ENCODE measurements around the gene ALG13. TPM values are rescaled to one million over a fixed set of nuclear protein-coding genes. Genes with fewer than 3 reads are reported as not detected.
"Not testable (repeated sequence)": the region's sequence is repeated elsewhere in the genome, so short reads cannot be mapped to it uniquely, and the experiment has no call there.

The ALG13 gene
- total RNA-seq, 1 donor from 2014 or later, result 42.3 TPM

DNA sequence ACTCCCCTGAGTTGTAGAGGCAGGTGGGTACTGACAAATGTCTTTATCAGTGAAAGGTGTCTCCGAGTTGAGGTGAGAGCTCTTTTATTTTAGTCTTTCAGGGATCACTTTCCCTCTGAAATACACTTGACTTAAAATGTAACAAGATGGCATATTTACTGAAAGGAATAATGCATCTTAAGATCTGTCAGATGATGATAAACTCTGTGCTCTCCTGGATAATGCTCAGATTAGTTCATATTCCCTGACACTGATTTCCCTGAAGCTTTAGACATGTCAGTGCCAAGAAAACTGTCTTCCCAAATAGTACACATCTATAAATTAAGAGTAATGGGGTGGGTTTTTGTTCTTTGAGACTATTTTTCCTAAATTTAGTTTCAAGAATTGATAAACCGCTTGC lies 75.5 kb downstream of the ALG13 start:
- DNase-seq (ENCODE audit: low read depth in 2 of 2), result no peak

DNA sequence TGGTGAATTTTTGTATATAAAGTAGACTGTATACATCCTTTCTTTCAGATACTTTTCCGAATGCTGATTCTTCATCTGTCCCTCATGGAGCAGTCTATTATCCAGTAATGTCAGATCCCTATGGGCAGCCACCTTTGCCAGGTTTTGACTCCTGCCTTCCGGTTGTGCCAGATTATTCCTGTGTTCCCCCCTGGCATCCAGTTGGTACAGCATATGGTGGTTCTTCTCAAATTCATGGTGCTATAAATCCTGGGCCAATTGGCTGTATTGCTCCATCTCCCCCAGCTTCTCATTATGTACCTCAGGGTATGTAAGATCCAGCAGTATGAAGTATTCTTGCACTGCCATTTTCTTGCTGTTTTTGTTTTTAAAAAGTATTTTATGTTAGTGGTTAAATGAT lies 78.7 kb downstream of the ALG13 start:
- no peak for DNase-seq (ENCODE audit: low read depth in 2 of 2)

DNA sequence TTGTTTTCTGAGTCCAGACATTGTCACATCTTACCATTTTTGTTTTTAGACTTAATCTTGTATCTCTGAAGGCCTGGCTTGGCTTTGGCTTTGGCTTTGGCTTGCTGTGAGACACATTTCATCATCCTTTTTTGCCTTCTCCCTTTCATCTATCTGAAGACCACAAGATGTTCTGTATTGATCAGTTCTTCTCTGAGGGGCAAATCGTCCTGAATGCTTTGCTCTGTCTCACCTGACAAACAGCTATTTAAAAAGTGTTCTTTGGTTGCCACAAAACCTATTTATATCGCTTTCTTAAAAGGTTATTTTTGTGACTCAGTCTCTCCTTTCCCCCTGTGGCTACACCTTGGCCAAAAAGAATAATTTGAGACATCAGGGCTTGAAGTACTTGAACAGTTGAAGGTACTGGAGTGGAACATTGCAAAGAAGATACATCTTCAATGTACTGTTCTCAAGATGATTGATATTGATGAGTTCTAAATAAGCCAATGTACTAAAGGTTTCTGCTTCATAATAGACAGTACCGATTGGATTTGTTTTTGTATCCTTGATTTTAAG lies 80.7 kb downstream of the ALG13 start:
- no peak for DNase-seq (ENCODE audit: low read depth in 2 of 2)

DNA sequence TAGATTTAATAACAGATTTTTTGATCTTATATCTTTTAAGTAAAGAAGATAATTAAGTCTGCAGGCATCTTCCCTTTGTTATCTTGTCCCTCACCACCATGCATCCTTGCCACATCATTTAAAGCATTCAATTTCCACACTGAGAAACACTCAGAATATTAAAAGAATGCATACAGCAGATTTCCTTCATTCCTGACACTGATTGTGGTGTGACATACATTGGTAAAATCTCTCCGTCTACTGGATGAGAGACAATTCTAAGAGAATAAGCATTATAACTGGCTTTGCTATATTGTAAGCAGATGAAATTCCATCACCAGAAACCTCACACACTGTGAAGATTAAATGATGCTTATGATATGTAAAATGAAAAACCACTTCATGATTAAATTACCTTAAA lies 97.6 kb downstream of the ALG13 start:
- no peak for DNase-seq (ENCODE audit: low read depth in 2 of 2)

DNA sequence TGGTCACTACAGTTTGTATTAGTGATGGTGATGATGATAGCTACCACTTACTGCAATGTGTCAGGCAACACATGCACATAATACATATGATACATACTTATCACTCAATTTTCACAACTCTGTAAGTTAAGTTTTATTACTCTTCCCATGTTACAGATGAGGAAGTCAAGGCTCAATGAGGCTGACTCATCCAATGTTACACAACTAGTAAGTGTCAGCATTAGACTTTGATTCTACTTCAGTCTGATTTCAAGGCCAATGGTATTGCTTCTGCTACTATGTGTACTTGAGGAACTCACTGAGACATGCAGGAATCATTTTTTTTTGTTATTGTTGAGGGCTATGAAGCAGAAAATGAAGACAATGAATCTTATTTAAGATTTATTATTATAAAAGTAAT lies 98.6 kb downstream of the ALG13 start:
- DNase-seq (ENCODE audit: low read depth in 2 of 2), result no peak

DNA sequence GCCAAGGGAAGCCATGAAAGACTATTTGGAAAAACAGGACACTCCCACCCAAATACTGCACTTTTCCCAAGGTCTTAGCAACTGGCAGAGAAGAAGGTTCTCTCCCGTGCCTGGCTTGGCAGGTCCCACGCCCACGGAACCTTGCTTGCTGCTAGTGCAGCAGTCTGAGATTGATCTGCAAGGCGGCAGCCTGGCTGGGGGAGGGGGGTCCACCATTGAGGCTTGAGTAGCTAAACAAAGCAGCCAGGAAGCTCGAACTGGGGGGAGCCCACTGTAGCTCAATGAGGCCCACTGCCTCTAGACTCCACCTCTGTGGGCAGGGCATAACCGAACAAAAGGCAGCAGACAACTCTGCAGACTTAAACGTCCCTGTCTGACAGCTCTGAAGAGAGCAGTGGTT lies 103.7 kb downstream of the ALG13 start:
- DNase-seq (ENCODE audit: low read depth in 2 of 2), result no peak

DNA sequence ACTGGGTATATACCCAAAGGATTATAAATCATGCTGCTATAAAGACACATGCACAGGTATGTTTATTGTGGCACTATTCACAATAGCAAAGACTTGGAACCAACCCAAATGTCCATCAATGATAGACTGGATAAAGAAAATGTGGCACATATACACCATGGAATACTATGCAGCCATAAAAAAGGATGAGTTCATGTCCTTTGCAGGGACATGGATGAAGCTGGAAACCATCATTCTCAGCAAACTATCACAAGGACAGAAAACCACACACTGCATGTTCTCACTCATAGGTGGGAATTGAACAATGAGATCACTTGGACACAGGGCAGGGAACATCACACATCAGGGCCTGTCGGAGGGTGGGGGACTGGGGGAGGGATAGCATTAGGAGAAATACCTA lies 109.1 kb downstream of the ALG13 start:
- not testable (repeated sequence) for DNase-seq (ENCODE audit: low read depth in 2 of 2)

Other genes starting within 250 kb of the ALG13 start
- not detected in 2 replicates for gene SERTM2, start 169.5 kb upstream of the ALG13 start, total RNA-seq
- gene TRPC5OS, start 195.0 kb downstream of the ALG13 start, total RNA-seq, result not detected in 2 replicates